H1 (cell line): Measurements from ENCODE around the gene ZNF532.

Source experiments
- CBX5 ChIP-seq: fragments of 300-800, 300-1000 bp; sonication (generic); IDR thresholded peaks from 2 replicates; pipeline ENCODE4 v1.7.1; 2016; ENCODE audit warnings: antibody characterized with exemption, low read length, low read depth
- CEBPB ChIP-seq: IDR thresholded peaks from 2 replicates; pipeline ENCODE4 v1.6.1; 2012; ENCODE audit warnings: low read depth, low read length
- EP300 ChIP-seq, 2 experiments: IDR thresholded peaks; 1 replicate in 1 of 2; 2 replicates in 1 of 2; pipeline ENCODE4 v1.6.1; 2011 to 2012; ENCODE audit warnings: low read depth in 2 of 2, low read length in 2 of 2, mild to moderate bottlenecking in 2 of 2, borderline replicate concordance in 1 of 2, inconsistent platforms in 1 of 2, moderate library complexity in 1 of 2
- EZH2 ChIP-seq: fragments of 200-600 bp; sonication (generic); IDR thresholded peaks from 2 replicates; pipeline ENCODE4 v1.7.1; 2012; ENCODE audit warnings: low read depth, mild to moderate bottlenecking, moderate library complexity, low read length, inconsistent platforms; ENCODE audit not compliant: severe bottlenecking
- JUND ChIP-seq: IDR thresholded peaks from 2 replicates; pipeline ENCODE4 v1.6.1; 2011; ENCODE audit warnings: mild to moderate bottlenecking, improper control_type of control experiment, low read length
- POLR2A ChIP-seq, 2 experiments: IDR thresholded peaks; 1 replicate in 1 of 2; 2 replicates in 1 of 2; pipeline ENCODE4 v1.6.1; 2011; ENCODE audit warnings: low read depth in 2 of 2, low read length in 2 of 2, mild to moderate bottlenecking in 2 of 2; ENCODE audit errors: control extremely low read depth in 1 of 2
- RFX5 ChIP-seq: IDR thresholded peaks from 2 replicates; pipeline ENCODE4 v1.6.1; 2011; ENCODE audit warnings: low read depth, low read length, improper control_type of control experiment, borderline replicate concordance
- TAF1 ChIP-seq: IDR thresholded peaks from 2 replicates; pipeline ENCODE4 v1.6.1; 2011; ENCODE audit warnings: mild to moderate bottlenecking, low read depth, low read length
- YY1 ChIP-seq: IDR thresholded peaks from 2 replicates; pipeline ENCODE4 v1.6.1; 2011; ENCODE audit warnings: low read depth, mild to moderate bottlenecking, low read length
- TF ChIP-seq, protein P1 (sequence below), 3 experiments: IDR thresholded peaks; 1 replicate in 2 of 3; 2 replicates in 1 of 3; pipeline versions ENCODE4 v1.5.1 to v1.6.1; 2011; ENCODE audit warnings: low read length in 3 of 3, mild to moderate bottlenecking in 3 of 3, inconsistent platforms in 2 of 3, low read depth in 1 of 3, moderate library complexity in 1 of 3; ENCODE audit not compliant: insufficient read depth in 1 of 3; ENCODE audit errors: control extremely low read depth in 1 of 3

DNA sequence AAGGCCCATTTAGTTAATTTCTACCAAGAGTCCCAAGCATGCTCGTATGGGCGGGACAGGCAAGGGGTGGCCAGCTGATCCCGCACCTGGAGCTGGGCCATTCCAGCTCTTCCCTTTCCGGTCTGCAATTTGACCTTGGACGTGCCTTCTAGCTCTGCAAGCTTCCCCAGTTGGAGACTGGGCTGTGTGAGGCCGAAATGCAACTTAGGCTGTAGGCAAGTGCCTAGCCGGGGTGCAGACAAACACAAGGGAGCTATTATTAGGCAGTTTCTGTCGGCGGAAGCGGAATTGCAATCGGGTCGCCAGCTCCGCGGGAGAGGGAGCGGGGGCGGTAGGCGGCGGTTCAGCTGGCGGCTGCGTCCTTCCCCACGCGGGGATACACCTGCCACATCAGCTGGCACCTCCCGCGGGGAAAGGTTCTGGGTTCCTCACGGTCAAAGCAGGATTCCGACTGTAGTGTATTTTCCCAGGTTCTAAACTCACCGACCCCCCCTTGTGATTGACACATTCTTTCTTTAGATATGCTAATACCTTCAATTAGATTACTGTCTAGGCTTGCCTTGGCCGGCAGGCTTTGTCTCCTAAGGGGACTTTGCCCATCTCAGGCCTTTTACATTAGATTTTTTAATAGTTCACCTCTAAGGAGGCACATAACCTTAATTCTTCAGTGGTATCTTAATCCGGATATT is 17.1 kb upstream of the ZNF532 start:
- TF ChIP-seq EP300 (IDR thresholded peaks at IDR 0.05; ENCODE audit: borderline replicate concordance in 1 of 2, low read depth in 2 of 2, low read length in 2 of 2) (peak in 1 of 2 experiments; percentile 83; a peak in 1 of 3 replicates), TAF1 (peak; percentile 47; the same call in 1 of the 2 replicates), EZH2 (peak; percentile 38), JUND (no peak), CBX5 (no peak), CEBPB (no peak), YY1 (no peak), RFX5 (no peak), POLR2A (IDR thresholded peaks at IDR 0.05; ENCODE audit: control extremely low read depth in 1 of 2, low read depth in 2 of 2, low read length in 2 of 2) (peak in 1 of 2 experiments; percentile 57; a peak in 1 of 3 replicates)
- TF ChIP-seq, protein P1, sequence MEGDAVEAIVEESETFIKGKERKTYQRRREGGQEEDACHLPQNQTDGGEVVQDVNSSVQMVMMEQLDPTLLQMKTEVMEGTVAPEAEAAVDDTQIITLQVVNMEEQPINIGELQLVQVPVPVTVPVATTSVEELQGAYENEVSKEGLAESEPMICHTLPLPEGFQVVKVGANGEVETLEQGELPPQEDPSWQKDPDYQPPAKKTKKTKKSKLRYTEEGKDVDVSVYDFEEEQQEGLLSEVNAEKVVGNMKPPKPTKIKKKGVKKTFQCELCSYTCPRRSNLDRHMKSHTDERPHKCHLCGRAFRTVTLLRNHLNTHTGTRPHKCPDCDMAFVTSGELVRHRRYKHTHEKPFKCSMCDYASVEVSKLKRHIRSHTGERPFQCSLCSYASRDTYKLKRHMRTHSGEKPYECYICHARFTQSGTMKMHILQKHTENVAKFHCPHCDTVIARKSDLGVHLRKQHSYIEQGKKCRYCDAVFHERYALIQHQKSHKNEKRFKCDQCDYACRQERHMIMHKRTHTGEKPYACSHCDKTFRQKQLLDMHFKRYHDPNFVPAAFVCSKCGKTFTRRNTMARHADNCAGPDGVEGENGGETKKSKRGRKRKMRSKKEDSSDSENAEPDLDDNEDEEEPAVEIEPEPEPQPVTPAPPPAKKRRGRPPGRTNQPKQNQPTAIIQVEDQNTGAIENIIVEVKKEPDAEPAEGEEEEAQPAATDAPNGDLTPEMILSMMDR (IDR thresholded peaks at IDR 0.05; ENCODE audit: control extremely low read depth in 1 of 3, insufficient read depth in 1 of 3, low read depth in 1 of 3, low read length in 3 of 3): no peak
